ENCODE data around the gene TRIM16. TPM values are rescaled to one million over a fixed set of nuclear protein-coding genes. Genes with fewer than 3 reads are reported as not detected.
"Not testable (repeated sequence)": the region's sequence is repeated elsewhere in the genome, so short reads cannot be mapped to it uniquely, and the experiment has no call there.

The TRIM16 gene
- total and polyA plus RNA-seq, 2 of the 4 experiments (the other 2 are of a cell fraction): 22.3 to 52.5 TPM

DNA sequence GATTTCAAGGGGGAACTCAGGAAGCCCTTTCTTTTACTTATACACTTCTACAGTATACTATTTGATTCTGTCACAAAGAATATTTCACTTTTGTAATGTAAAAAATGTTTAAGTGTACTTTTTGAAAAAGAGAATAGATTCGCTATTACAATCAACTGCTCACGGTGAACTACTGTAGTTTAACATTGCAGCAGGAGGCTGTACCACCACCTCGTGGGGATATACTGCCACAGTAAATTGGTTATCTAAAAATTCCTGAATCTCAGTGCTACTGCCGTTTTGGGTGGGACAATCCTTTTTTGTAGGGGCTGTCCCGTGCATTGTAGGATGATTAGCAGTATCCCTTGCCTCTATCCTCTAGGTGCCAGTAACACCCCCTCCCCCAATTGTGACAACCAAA, 14.6 kb downstream of the TRIM16 start:
- H3K14ac ChIP-seq (replicated peaks; ENCODE audit: low read depth, low read length); BruUV-seq (replicated peaks); H3K18ac ChIP-seq (ENCODE audit: low read depth, low read length); dilution Hi-C loops (cut with HindIII; ENCODE audit: low sequenced_read_pairs, unreplicated experiment); H3K9me1 ChIP-seq (ENCODE audit: insufficient read depth, low read length); H3K4ac ChIP-seq (ENCODE audit: low read depth, low read length); DNase-seq; H3K79me1 ChIP-seq (ENCODE audit: low read depth in 1 of 2, low read length in 2 of 2); H2AFZ ChIP-seq (replicated peaks; ENCODE audit: low read length, poor library complexity); CTCF ChIA-PET; H3K9me3 ChIP-seq (ENCODE audit: control insufficient read depth, insufficient read depth, low read length); H2BK5ac ChIP-seq (ENCODE audit: low read depth, low read length, poor library complexity, severe bottlenecking); H2BK120ac ChIP-seq (ENCODE audit: low read depth, low read length); H4K5ac ChIP-seq (ENCODE audit: low read depth, low read length); intact Hi-C loops (cut with micrococcal nuclease); H2AK9ac ChIP-seq (replicated peaks; ENCODE audit: low read depth, low read length, poor library complexity); H3K4me2 ChIP-seq (ENCODE audit: low read depth, low read length); POLR2A ChIA-PET (ENCODE audit: unreplicated experiment); H3K27ac ChIP-seq (ENCODE audit: insufficient read depth, low read length); H2BK15ac ChIP-seq (ENCODE audit: low read depth, low read length); H3K9ac ChIP-seq (ENCODE audit: low read depth, low read length); H2AK5ac ChIP-seq (ENCODE audit: low read depth, low read length); H3K36me3 ChIP-seq (ENCODE audit: control insufficient read depth, insufficient read depth, low read length); H4K8ac ChIP-seq (ENCODE audit: low read depth in 2 of 2, low read length in 2 of 2); H4K20me1 ChIP-seq (ENCODE audit: insufficient read depth, low read length); H4K91ac ChIP-seq (ENCODE audit: insufficient read depth, low read depth, low read length); H3K4me3 ChIP-seq (ENCODE audit: insufficient read depth, low read depth, low read length); H2BK20ac ChIP-seq (ENCODE audit: low read depth, low read length); ATAC-seq (ENCODE audit: low read depth); H3K4me1 ChIP-seq (ENCODE audit: control insufficient read depth, insufficient read depth, low read length); H3K56ac ChIP-seq (ENCODE audit: extremely low read depth, insufficient read depth, low read length); H3K27me3 ChIP-seq (ENCODE audit: control insufficient read depth, insufficient read depth, low read length); H3K23ac ChIP-seq (ENCODE audit: low read depth, low read length): not testable (repeated sequence)
- no CpG with 5 or more reads among the region's 5 CpGs for WGBS, 2 experiments (ENCODE audit: extremely low coverage in 2 of 2, insufficient read length in 1 of 2)
- in situ Hi-C loops (cut with MboI; ENCODE audit: low sequenced_read_pairs): loop anchor here (25.0 kb wide), 1 partner anchor 407 kb away; the partner anchor contains the start of gene PMP22

All from IMR-90 (cell line).